ENCODE results near the gene ASCC1. TPM values are rescaled to one million over a fixed set of nuclear protein-coding genes. Genes with fewer than 3 reads are reported as not detected.

The ASCC1 gene
- total and polyA plus RNA-seq, 2 experiments from 2014 or later: 13.7 to 37.2 TPM

DNA sequence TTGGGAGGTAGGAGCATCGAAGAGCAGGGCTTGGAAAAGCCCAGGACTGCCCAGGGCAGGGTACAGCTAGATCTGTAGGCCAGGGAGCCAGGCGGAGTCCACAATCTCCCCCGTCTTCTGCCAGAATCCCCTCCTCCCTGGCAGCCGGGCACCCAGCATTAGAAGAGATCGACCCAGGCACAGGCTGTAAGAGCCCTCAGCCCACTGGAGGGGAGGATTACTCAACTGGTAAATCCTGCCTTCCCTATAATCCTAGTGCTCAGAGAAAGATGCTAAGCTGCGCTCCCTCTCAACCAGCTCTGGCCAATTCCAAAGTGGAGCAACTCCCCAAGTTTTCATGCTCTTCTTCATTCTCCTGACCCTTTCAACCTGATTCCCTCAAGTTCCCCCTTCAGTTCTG is 130.9 kb downstream of the ASCC1 start:
- no peaks in the 10 kb centered on the region for H3K9me2 ChIP-seq (ENCODE audit: insufficient read depth)
- no peaks in the 10 kb centered on the region for H3K36me3 ChIP-seq (ENCODE audit: insufficient read depth)
- H3K4me3 ChIP-seq: no peak overlapping the region
- H3K4me3 Mint-ChIP-seq: no peak overlapping the region
- no peaks in the 10 kb centered on the region for H3K36me3 Mint-ChIP-seq (ENCODE audit: low read depth)
- peaks cover 29% of the 10 kb centered on the region for H3K4me1 Mint-ChIP-seq
- H4K20me1 ChIP-seq (replicated peaks; ENCODE audit: insufficient read depth): no peaks in the 10 kb centered on the region
- no peak overlapping the region for H3K27ac Mint-ChIP-seq
- no peak overlapping the region for H3K4me2 ChIP-seq
- H3F3A ChIP-seq (replicated peaks; ENCODE audit: low read depth): peaks cover 4% of the 10 kb centered on the region; the same call in 1 of the 2 replicates
- peaks cover 21% of the 10 kb centered on the region for H3K4me1 ChIP-seq (ENCODE audit: insufficient read depth)
- H3K79me2 ChIP-seq (replicated peaks; ENCODE audit: insufficient read depth): no peaks in the 10 kb centered on the region
- H3K9me3 Mint-ChIP-seq: no peaks in the 10 kb centered on the region
- peaks cover 49% of the 10 kb centered on the region for H3K27me3 Mint-ChIP-seq (ENCODE audit: insufficient read depth, low read depth, poor library complexity)
- H3K27ac ChIP-seq (ENCODE audit: low read depth): no peak overlapping the region
- TF ChIP-seq NANOG (IDR thresholded peaks at IDR 0.05; ENCODE audit: borderline replicate concordance) (no peak), EZH2 (IDR thresholded peaks at IDR 0.05; ENCODE audit: low read depth, unreplicated experiment) (no peak), POLR2AphosphoS5 (IDR thresholded peaks at IDR 0.05; ENCODE audit: low read depth) (no peak), JUNB (IDR thresholded peaks at IDR 0.05; ENCODE audit: unreplicated experiment) (no peak), CREB1 (CRISPR knock-in tag; IDR thresholded peaks at IDR 0.05; ENCODE audit: low read depth) (no peak)
- TF ChIP-seq, protein P1, sequence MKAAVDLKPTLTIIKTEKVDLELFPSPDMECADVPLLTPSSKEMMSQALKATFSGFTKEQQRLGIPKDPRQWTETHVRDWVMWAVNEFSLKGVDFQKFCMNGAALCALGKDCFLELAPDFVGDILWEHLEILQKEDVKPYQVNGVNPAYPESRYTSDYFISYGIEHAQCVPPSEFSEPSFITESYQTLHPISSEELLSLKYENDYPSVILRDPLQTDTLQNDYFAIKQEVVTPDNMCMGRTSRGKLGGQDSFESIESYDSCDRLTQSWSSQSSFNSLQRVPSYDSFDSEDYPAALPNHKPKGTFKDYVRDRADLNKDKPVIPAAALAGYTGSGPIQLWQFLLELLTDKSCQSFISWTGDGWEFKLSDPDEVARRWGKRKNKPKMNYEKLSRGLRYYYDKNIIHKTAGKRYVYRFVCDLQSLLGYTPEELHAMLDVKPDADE (IDR thresholded peaks at IDR 0.05): no peak
- no peak for DNase-seq (ENCODE audit: low spot score)
- peaks cover 55% of the 10 kb centered on the region for H3K27me3 ChIP-seq (ENCODE audit: insufficient read depth)
- ATAC-seq: no peak
- H2AFZ ChIP-seq: no peak overlapping the region

DNA sequence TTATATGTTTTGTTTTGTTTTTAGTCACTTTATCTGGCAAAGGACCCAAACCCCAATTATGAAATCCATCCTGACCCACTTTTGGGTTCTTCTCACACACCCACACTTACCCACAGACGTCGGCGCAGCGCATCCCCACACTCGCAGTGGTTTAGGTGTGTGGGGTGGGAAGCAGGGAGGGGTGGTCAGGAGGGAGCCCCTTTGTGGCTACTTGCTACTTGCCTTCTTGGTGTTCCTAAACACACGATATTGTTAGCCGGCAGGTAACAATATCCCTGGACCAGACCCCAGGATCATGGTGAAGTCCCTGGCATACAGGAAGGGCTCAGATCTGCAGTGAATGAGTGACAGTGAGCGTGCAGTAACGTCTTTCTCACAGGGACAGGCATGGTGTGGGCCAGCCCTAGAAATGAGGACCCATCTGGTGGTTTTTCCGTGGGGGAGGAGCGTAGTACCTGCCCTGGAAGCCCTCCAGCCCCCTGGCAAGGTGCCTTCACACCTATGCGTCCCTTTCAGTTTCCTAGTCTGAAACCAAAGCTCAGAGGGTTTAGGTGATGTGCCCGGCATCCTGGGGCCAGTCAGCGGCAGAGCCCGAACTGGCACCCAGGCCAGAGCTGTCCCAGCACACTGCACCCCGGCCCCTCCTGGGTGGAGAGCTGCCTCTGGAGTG is 132.2 kb downstream of the ASCC1 start:
- Mint-ChIP-seq H3K36me3 (ENCODE audit: low read depth) (no peaks in the 10 kb centered on the region), H3K27me3 (ENCODE audit: insufficient read depth, low read depth, poor library complexity) (peaks cover 40% of the 10 kb centered on the region), H3K4me3 (no peak overlapping the region), H3K4me1 (peaks cover 19% of the 10 kb centered on the region), H3K9me3 (no peaks in the 10 kb centered on the region), H3K27ac (no peak overlapping the region)
- ATAC-seq (no peak), DNase-seq (ENCODE audit: low spot score) (no peak)
- H2AFZ ChIP-seq: no peak overlapping the region
- H3K4me3 ChIP-seq: no peak overlapping the region
- peaks cover 11% of the 10 kb centered on the region for H3K4me1 ChIP-seq (ENCODE audit: insufficient read depth)
- no peaks in the 10 kb centered on the region for H3K9me2 ChIP-seq (ENCODE audit: insufficient read depth)
- H4K20me1 ChIP-seq (replicated peaks; ENCODE audit: insufficient read depth): no peaks in the 10 kb centered on the region
- H3K27me3 ChIP-seq (ENCODE audit: insufficient read depth): peaks cover 43% of the 10 kb centered on the region
- H3K4me2 ChIP-seq: no peak overlapping the region
- H3F3A ChIP-seq (replicated peaks; ENCODE audit: low read depth): peaks cover 3% of the 10 kb centered on the region; the same call in 1 of the 2 replicates
- H3K36me3 ChIP-seq (ENCODE audit: insufficient read depth): no peaks in the 10 kb centered on the region
- no peaks in the 10 kb centered on the region for H3K79me2 ChIP-seq (replicated peaks; ENCODE audit: insufficient read depth)
- H3K27ac ChIP-seq (ENCODE audit: low read depth): no peak overlapping the region
- no peak for TF ChIP-seq ZNF331 (CRISPR knock-in tag; IDR thresholded peaks at IDR 0.05; ENCODE audit: low read depth)
- no peak for TF ChIP-seq ZNF114 (CRISPR knock-in tag; IDR thresholded peaks at IDR 0.05)
- TF ChIP-seq NANOG (IDR thresholded peaks at IDR 0.05; ENCODE audit: borderline replicate concordance): no peak
- TF ChIP-seq, protein P1 (IDR thresholded peaks at IDR 0.05): no peak
- no peak for TF ChIP-seq REST (IDR thresholded peaks at IDR 0.05; ENCODE audit: unreplicated experiment)

Data from GM23338 (cell line).